Progenitor cell of endocrine pancreas (in vitro differentiated cells): ENCODE results near the gene ZNF280D. TPM values are rescaled to one million over a fixed set of nuclear protein-coding genes. Genes with fewer than 3 reads are reported as not detected.

Experiments
- DNase-seq: peaks from one replicate; pipeline ENCODE4 v3.0.0; 2021; ENCODE audit warnings: low spot score; ENCODE audit not compliant: unreplicated experiment
- H3K27ac Mint-ChIP-seq: 2 replicates; pipeline ENCODE4 v1.8.0; 2021; ENCODE audit warnings: mild to moderate bottlenecking, moderate library complexity, mixed read lengths
- H3K27me3 Mint-ChIP-seq: 2 replicates; pipeline ENCODE4 v1.8.0; 2021; ENCODE audit warnings: mixed read lengths
- H3K36me3 Mint-ChIP-seq: 2 replicates; pipeline ENCODE4 v1.8.0; 2022; ENCODE audit warnings: mixed read lengths; ENCODE audit not compliant: insufficient read depth
- H3K4me1 Mint-ChIP-seq: 2 replicates; pipeline ENCODE4 v1.8.0; 2021; ENCODE audit warnings: low read depth, mixed read lengths
- H3K4me3 Mint-ChIP-seq: 2 replicates; pipeline ENCODE4 v1.8.0; 2021; ENCODE audit warnings: low read depth, mild to moderate bottlenecking, moderate library complexity, mixed read lengths
- H3K9me3 Mint-ChIP-seq: 2 replicates; pipeline ENCODE4 v1.8.0; 2021; ENCODE audit warnings: low read depth, mixed read lengths
- CTCF ChIP-seq: fragments of 200-600 bp; sonication (generic); IDR thresholded peaks from one replicate; pipeline ENCODE4 v1.5.0; 2021; ENCODE audit warnings: antibody characterized with exemption, mild to moderate bottlenecking; ENCODE audit not compliant: unreplicated experiment
- total RNA-seq: library from RNA; stranded (reverse); gene quantifications from 2 replicates; pipeline ENCODE4 v1.2.1, GENCODE V29; 2021

ZNF280D gene
- total RNA-seq, 1 donor from 2014 or later = 26.9 TPM

DNA sequence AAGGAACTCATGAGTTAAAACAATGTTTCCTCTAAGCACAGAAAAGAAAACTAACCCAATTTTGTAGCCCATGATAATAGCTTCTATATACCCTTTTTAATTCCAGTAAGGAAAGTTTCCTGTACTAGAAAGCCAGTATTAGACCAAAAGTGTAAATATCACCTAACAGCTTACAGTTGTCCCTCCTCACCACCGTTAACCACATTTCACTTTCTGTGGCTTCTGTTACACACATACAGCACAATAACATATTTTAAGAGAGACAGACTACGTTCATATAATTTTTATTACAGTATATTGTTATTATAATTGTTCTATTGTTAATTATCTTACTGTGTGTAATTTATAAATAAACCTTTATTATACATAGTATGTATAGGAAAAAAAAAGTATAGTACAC lies 74.1 kb downstream of the ZNF280D start:
- H3K27me3 Mint-ChIP-seq = no peaks in the 10 kb centered on the region
- H3K4me1 Mint-ChIP-seq = no peaks in the 10 kb centered on the region
- no peak for DNase-seq
- H3K9me3 Mint-ChIP-seq = no peaks in the 10 kb centered on the region
- peaks cover 1% of the 10 kb centered on the region for H3K36me3 Mint-ChIP-seq
- TF ChIP-seq CTCF = no peak
- no peak overlapping the region for H3K4me3 Mint-ChIP-seq
- H3K27ac Mint-ChIP-seq = no peak overlapping the region

GRCh38 chr15:56654624-56655023 lies 78.7 kb downstream of the ZNF280D start:
- Mint-ChIP-seq H3K36me3 (no peaks in the 10 kb centered on the region), H3K27me3 (no peaks in the 10 kb centered on the region), H3K27ac (no peak overlapping the region), H3K4me3 (no peak overlapping the region), H3K9me3 (no peaks in the 10 kb centered on the region), H3K4me1 (peaks cover 2% of the 10 kb centered on the region)
- no peak for DNase-seq
- TF ChIP-seq CTCF = no peak

DNA sequence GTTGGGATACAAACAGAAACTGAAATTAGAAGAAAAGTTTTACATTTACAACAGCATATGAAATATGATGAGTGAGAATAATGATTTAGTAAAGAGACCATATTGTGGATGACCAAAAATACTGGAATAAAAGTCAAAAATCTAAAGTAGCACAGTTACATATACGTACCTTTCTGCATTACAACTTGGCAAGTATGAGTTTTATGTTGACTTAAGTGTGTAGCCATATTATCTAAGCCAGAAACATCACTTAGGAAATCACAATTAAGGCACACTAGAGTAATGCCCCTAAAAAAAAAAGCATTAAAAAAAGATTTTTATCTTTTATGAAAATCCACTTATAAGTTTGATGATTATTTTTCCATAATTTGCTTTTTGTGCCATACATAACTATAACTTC lies 79.1 kb downstream of the ZNF280D start:
- Mint-ChIP-seq H3K27me3 (no peaks in the 10 kb centered on the region), H3K36me3 (no peaks in the 10 kb centered on the region), H3K4me1 (peaks cover 2% of the 10 kb centered on the region), H3K4me3 (no peak overlapping the region), H3K27ac (no peak overlapping the region), H3K9me3 (no peaks in the 10 kb centered on the region)
- no peak for DNase-seq
- TF ChIP-seq CTCF = no peak

DNA sequence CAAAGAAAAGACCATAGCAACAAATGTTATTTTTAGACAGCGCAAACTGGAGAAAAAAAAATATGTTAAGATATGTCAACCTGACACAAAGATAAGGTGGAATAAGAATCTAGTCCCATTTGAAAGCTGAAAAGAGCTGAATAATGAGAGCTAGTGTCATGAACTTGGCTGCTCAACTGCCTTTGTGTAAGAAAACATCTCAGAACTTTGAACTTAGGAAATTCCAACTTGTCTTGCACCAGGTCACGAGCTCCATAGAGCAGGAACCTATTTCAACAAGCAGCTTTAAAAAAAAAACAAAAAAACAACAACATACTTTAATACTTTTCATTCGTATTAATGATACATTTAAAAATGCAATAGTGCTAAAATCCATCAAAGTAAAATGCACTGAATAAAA lies 79.5 kb downstream of the ZNF280D start:
- DNase-seq = no peak
- no peak overlapping the region for H3K4me3 Mint-ChIP-seq
- no peaks in the 10 kb centered on the region for H3K36me3 Mint-ChIP-seq
- H3K27me3 Mint-ChIP-seq = no peaks in the 10 kb centered on the region
- peaks cover 2% of the 10 kb centered on the region for H3K4me1 Mint-ChIP-seq
- no peak for TF ChIP-seq CTCF
- H3K9me3 Mint-ChIP-seq = no peaks in the 10 kb centered on the region
- no peak overlapping the region for H3K27ac Mint-ChIP-seq

DNA sequence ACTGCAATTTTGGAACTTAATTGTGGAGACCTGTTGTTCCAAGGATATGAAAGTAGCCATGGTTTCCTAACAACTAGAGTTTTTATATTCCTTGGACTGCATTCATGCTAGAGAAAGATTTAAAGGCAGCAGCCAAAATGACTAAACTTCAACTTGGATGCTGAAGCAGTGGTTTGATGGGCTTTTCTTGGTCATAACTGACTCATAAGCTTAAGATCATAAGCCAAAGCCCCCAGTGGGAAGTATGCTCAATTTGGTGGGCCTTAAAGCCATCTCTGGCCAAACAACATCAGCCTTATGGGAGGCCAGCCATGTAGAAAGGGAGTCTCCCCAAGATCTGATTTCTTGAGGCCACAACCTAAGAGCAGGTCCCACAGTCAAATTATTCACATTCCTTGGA lies 80.2 kb downstream of the ZNF280D start:
- no peaks in the 10 kb centered on the region for H3K9me3 Mint-ChIP-seq
- no peak overlapping the region for H3K27ac Mint-ChIP-seq

More for the DNA sequence above, 80.2 kb downstream of the ZNF280D start:
- H3K4me1 Mint-ChIP-seq = peaks cover 2% of the 10 kb centered on the region
- no peaks in the 10 kb centered on the region for H3K27me3 Mint-ChIP-seq
- H3K36me3 Mint-ChIP-seq = no peaks in the 10 kb centered on the region
- TF ChIP-seq CTCF = no peak
- no peak overlapping the region for H3K4me3 Mint-ChIP-seq
- DNase-seq = no peak
